HG03196 (cell line): ENCODE measurements around the gene SDCCAG8.
"Not testable (repeated sequence)": the region's sequence is repeated elsewhere in the genome, so short reads cannot be mapped to it uniquely, and the experiment has no call there.

Experiments used
- ATAC-seq: cut with Tn5 transposase; IDR thresholded peaks from one replicate; pipeline ENCODE4 v1.9.1; 2021; ENCODE audit not compliant: unreplicated experiment

Gene SDCCAG8

DNA sequence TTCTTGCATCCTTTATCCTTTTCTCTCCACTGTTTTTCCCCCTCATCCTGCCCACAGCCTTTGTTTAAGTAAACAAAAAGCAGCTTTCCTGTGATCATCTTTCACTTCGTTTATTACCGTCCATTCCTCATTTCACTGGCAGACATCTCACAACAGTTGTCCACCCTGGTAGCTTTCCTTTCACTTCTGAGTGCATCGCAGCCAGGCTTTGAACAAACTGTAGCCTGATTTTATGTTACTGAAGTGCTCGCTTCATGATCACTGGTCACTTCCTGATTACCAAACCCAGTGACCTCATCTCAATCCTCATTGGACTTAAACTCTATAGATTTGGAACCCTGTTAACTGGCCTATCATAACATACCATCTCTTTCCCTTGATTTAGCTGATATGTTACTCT is 67.7 kb downstream of the SDCCAG8 start:
- no peak for ATAC-seq

DNA sequence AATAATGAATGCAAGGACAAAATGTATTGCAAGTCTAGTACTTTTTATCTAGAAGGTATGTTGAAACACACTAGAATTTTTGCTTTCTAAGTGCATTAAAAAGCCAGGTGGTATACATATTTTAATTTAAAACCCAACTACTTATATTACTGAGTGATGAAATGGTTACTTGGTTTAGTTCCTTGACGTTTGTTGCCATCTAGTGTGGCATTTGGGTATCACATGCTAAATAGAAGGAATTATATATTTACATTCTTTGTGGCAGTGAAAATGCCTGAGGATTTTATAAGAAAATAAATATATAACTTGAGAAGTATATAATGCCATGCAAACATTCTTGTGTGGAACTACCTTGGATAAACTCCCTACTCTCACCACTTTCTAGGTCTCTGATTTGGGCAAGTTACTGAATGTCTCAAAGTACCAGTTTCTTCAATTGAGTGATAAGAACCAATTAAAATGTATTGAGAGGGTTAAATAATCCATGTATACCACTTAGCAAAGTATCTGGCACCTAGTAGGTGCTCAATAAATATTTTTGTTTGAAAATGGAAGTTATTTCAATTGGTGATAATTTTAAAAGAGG is 69.6 kb downstream of the SDCCAG8 start:
- no peak for ATAC-seq

DNA sequence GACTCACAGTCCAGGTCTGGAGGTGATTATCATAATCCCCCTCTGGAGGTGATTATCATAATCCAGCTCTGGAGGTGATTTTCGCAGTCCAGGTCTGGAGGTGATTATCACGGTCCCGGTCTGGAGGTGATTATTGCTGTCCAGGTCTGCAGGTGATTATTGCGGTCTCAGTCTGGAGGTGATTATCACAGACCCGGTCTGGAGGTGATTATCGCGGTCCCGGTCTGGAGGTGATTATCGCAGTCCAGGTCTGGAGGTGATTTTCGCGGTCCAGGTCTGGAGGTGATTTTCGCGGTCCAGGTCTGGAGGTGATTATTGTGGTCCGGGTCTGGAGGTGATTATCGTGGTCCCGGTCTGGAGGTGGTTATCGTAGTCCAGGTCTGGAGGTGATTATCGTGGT is 76.6 kb downstream of the SDCCAG8 start:
- ATAC-seq, result no peak

DNA sequence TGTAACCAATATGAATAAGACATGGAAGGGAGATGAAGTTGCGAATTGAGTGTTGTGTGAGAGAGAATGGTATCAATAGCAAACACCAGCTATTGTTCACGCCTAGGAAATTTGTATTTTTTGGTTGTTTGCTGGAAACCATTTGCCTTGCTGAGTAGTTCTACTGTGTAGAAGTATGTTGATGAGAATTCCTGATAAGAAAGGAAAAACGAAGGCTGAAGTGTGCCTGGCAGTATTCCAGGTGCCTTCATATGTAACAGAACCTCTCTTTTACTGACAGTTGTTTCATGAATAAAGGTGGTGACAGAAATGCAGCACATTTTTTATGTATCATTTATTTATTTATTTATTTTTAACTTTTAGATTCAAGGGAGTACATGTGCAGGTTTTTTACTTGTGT is 79.5 kb downstream of the SDCCAG8 start:
- no peak for ATAC-seq

DNA sequence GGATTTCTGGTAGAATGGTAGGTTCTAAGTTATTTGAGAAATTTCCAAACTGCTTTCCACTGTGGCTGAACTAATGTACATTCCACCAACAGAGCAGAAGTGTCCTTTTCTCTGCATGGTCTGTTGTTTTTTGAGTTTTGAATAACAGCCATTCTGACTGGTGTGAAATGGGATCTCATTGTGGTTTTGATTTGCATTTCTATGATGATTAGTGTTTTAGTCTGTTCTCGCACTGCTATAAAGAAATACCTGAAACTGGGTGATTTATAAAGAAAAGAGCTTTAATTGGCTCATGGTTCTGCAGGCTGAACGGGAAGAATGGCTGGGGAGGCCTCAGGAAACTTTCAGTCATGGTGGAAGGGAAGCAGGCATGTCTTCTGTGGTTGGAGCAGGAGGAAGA is 80.3 kb downstream of the SDCCAG8 start:
- no peak for ATAC-seq

DNA sequence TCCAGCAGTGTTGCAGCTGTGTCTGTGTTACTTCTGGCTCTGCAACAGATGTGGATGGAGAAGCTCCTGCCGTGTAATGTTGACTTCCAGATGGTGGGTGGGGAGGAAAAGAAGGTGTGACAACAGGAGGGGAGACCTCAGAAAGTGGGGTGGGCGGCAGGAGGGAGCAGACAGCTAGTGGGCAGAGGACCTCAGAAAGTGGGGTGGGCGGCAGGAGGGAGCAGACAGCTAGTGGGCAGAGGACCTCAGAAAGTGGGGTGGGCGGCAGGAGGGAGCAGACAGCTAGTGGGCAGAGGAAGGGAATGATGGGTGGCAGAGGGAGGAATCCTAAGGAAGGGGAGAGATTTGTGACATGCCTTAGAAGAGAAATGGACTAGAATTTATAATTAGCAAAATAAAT is 83.0 kb downstream of the SDCCAG8 start:
- ATAC-seq, result not testable (repeated sequence)

DNA sequence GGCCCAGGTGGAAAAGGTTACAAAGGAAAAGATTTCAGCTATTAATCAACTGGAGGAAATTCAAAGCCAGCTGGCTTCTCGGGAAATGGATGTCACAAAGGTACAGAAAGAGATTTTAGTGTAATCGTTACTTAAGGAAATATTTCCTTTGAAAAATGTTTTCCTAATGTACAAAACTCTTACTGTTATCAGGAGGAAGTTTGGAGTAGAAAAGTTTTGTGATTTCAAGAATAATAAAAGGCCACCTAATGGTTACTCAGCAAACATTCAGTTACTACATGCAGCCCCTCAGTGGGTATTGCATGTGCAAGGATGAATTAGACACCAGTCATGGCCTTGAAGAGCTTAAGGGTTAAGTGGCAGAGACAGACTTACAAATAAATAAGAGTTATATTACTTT is 85.2 kb downstream of the SDCCAG8 start:
- ATAC-seq, result no peak

DNA sequence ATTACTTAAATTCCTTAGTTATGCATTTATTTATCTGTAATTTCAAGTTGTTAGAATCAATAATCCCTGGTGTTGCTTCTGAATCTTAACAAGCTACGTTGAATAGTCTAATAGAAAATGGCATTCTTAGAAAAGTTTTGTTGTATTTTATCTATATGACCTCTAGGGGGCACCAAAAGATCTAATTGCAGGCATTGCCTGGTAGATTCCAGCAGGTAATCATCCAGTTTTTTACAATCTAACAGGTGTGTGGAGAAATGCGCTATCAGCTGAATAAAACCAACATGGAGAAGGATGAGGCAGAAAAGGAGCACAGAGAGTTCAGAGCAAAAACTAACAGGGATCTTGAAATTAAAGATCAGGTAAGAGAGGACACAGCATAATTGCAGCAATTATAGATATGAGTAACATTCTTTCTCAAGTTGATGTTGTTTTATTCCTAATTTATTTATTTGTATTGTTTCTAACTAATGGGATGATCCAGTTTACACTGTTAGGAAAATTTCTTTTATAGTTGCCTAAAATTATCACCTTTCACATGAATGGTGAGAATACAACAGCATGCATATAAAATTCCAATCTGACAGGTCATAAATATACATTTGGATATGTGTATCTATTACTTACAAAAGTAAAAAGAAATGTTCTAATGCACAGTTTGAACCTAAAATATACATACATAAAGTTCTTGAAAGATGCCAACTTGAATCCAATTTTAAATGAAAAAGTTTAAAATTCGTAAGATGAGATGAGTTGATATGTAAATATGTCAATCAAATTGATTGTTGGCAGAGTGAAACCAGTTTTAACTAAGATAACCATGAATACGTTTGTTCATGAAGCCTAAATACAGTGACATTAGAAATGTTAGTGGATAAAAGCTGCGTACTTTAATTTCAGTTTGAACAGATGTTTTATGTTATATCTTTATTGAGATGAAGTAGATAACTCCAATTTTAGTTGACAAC is 88.4 kb downstream of the SDCCAG8 start:
- no peak for ATAC-seq

DNA sequence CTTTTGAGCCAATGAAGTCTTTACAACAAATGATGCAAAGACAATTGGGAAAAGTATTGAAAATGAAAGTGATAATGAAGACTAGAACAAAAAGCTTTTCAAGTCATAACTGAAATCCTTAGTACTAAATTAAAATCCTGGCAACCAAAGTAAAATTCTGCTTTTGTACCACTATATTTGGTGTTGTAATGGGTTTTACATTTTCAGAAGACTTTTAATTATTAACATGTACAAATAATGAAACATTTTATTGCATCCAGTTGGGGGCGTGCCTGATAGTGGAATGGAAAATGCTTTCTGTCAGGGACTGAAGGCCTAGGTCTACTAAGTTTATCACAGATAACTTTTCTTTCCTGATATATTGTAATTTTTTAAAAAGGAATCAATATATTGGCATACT is 89.4 kb downstream of the SDCCAG8 start:
- no peak for ATAC-seq

DNA sequence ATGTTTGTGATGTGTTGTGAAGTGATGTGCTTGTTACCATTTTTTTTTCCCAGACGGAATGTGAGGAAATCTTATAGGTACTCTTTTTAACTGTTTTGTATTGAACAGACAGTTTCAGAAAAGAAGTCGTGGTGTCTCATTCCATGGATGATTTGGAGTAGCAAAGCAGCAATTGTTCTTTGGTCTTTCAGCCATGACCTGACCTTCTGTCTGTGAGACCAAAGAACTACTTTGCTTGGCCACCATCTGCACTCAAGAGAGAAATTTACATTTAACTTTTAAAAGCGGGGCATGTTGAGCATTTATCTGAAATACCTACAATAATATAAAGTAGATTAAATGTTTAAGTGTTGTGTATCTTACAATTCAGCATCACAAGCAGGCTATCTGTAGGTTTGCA is 90.2 kb downstream of the SDCCAG8 start:
- ATAC-seq, result no peak

DNA sequence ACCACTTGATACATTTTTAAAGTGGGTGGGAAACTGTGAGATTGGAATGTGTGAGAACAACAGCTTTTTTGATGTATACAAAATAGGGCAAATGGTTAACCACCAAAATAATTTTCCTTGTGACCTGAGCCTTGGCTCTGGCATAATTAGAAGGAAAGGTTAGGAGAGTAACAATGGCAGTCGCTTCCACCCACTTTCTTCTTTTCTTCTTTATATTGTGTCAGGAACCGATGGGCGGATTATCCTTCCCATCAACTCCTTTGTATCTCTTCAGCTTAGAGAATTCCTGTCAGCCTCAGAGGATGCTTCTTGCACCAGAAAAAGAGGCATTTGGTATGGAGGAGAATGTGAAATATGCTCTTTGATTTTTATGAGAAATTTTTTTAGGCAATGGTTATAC is 90.6 kb downstream of the SDCCAG8 start:
- ATAC-seq, result no peak

DNA sequence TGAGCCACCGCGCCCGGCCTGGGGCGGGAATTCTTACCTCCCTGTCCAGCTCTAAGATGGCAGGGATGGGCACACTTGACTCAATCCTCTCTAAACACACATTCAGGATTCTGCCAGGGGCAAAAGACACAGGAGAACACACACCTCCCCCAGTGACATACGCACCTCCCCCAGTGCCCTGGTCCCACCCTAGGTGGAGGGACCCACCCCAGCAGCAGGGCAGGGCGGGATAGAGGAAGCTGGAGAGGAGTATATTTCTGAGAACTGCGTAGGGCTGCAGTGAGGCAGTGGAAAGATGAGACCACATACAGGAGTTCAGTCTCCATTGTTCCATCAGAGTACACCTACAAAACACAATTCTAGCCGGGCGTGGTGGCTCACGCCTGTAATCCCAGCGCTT is 92.5 kb downstream of the SDCCAG8 start:
- ATAC-seq, result no peak

DNA sequence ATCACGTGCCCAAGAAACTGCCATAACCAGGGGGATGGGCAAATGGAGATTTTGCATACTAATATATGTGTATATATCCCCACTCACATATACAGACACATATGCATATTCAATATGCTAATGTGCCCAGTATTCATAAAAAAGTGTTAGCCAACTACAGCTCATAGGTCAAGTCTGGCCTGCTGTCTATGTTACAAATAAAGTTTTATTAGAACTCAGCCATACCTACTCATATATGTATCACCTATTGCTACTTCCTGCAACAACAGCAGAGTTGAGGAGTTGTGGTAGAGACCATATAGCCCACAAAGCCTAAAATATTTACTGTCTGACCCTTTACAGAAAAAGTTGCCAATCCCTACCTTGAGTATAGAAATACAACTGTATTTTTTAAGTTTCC is 93.3 kb downstream of the SDCCAG8 start:
- ATAC-seq, result no peak

DNA sequence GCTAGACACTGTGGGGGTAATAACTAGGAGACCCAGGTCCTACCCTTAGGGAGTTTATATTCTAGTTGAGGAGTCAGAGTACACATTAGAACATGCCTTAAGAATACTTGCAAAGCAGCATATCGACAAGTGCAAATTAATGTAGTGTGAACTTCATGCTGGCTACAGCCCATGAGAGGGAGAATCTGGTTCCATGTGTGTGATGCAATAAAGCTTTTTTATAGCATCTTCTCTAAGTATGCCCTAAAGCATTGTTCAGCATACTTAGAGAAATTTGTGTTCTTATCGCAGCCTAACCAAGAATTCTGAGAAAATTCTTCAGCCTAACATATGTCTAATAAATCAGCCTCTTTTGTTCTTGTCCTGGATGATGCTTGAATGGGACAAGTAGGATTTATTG is 95.5 kb downstream of the SDCCAG8 start:
- no peak for ATAC-seq

DNA sequence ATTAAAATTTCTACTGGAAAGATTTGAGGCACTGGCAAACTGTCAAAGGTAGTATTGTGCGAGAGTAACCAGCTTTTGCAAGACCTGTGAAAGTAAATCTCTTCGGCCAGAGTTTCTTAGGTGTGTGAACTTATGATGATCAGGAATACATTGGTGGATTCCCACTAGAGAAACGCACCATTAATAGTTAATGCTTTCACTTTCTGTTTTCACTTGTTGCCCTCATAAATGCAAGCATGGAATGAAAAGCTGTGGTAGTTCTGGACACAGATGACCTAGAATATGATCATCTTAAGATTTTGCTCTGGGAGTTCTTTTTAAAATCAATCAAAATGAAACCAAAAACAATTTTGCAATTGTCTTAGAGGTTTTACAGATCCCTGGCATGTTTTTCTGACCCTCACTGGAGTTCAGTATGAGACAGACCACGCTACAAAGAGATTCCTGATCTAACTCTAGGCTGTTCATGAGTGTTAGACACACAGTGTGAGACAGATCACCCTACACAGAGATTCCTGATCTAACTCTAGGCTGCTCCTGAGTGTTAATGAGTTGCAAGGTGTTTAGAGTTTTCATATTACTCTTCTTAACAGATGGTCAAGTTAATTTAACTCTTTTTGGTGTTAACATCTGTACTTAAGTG is 98.8 kb downstream of the SDCCAG8 start:
- ATAC-seq, result peak; percentile 75

DNA sequence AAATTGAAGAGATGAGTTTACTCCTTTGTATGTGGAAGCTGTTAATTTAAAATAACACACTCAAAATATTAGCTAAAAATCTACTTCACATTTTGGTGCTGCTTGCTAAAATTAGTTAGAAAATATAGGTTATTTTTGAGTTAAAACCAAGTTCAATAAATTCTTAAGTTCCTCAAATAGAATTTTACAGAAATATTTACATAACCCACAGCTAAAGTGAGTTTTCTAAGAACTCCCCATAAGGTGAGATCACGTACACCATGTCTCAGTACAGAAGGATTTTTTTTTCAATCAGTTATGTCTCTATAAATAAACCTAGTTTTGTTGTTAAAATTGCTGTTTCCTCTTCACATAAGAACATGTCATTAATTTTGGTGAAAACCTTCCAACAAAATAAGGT is 108.0 kb downstream of the SDCCAG8 start:
- no peak for ATAC-seq

DNA sequence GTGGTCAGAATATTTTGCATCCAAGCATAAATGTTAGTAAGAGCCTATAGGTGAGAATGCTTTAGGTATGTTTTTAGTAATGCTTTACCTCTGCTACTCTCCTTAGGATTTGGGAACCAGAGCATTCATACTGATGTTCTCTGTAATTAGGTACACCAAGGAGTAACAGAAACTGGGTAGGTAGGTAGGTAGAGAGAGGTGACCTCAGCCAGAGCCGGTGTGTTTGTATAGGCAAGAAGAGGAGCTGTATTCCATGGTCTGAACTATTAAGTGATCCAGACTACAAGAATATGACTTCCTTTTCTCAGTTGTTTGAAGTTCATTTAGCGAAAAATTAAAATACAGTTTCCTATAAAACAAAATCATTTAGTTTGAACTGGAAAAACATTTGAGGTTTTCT is 108.5 kb downstream of the SDCCAG8 start:
- ATAC-seq, result no peak

DNA sequence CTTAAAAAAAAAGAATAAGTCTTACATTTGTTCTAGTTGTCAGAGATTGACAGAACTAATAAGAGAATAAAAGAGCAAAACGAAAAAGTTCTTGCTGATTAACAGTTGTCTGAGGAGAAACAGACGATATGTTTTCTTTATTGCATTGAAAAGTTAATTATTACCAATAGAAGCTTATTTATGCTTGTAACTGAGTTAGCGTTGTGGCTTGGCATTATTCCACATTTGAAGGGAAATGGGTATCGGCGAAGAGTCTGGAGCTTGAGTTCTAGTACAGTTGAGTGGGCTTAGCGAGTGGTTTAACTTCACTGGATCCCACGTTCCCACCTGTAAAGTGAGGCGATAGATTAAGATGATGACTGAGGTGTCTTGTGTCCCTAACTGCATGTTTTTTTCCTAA is 109.0 kb downstream of the SDCCAG8 start:
- no peak for ATAC-seq

DNA sequence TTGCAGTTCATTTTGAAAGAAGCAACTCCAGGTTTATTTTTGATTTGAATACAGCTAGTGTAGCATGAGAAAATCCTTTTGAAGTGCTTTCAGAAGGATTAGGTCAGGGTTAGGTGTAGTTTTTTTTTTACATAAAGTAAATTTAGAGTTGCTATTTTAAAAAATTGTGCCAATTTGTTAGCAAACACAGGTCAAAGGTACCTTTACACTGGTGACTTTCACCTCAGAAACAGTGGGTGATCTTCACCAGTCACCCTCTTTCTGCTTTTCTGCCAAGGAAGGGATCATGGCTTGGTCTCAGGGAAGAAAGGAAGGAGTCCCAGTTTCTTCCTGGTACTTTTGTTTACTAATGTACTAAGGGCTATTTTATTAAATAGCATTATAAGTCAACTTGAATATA is 111.5 kb downstream of the SDCCAG8 start:
- ATAC-seq, result no peak

DNA sequence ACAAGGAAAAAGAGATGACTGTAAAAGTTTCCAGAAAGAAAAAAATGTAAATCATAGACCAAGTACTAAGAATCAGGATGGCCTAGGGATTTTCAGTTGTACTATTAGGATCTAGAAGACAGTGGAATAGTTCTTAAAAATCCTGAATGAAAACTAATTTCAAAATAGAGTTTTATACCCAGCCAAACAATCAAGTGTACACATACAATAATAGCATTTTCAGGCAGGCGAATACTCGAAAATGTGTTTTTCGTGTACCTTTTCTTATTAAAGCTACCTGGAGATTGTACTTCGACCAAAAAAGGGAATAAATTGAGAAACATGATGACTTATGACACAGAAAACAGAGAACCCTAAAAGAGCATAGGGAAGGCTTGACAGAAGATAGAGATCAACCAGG is 118.6 kb downstream of the SDCCAG8 start:
- ATAC-seq, result no peak

DNA sequence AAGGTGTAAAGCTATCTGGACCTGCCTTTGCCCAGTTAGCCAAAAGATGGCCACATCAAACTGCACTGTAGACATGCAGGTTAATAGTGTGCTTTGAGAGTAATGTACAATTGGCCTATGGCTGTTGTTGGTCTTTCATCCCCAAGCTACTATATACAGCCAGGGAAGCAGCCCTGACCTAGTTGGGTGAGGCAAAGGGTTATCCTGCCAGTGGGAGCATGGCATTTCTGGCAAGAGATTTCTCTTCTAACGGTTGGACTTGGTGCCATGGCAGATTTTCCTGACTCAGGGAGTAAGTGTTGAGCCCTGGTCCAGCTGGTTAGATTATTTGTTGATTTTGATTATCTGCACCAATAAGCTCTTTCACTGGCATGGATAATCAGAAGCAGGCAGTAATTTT is 119.8 kb downstream of the SDCCAG8 start:
- ATAC-seq, result no peak

DNA sequence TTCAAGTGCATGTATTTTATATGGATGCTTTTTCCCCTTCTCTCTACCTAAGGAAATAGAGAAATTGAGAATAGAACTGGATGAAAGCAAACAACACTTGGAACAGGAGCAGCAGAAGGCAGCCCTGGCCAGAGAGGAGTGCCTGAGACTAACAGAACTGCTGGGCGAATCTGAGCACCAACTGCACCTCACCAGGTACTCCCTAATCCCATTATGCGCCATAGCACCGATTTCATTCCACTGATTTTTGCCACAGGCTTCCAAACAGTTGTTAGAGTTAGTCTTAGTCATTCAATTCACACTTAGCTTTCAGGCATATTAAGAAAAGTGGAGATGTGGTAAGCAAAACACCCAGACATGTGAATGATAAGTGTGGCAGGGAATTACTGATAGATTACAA is 122.8 kb downstream of the SDCCAG8 start:
- ATAC-seq, result no peak
